ENCODE measurements around the gene APOA5.
"Not testable (repeated sequence)": the region's sequence is repeated elsewhere in the genome, so short reads cannot be mapped to it uniquely, and the experiment has no call there.

APOA5 gene

GRCh38 chr11:116791813-116792143, at the start of gene APOA5:
APOA5 (minus strand) TSS chr11:116791879; CDS start chr11:116791860, 19 bp downstream.
- Histone ChIP-seq H3K4me3 (ENCODE audit: low read depth in 1 of 2, low read length in 2 of 2) (no peak within 1 kb of the TSS), H3K27ac (ENCODE audit: low read length) (no peak within 1 kb of the TSS), H3K27me3 (ENCODE audit: low read depth, low read length) (no peaks in the 10 kb centered on the region), H3K9me3 (ENCODE audit: control insufficient read depth in 1 of 2, low read length in 2 of 2) (no peaks in the 10 kb centered on the region), H3K36me3 (ENCODE audit: control insufficient read depth in 1 of 2, insufficient read depth in 2 of 2, low read length in 2 of 2) (no peaks in the 10 kb centered on the region), H3K4me1 (ENCODE audit: control insufficient read depth in 1 of 2, insufficient read depth in 2 of 2, low read length in 2 of 2) (peaks cover 3 to 23% of the 10 kb centered on the region in 2 donors)

- Histone ChIP-seq H3K4me1 (ENCODE audit: control insufficient read depth in 1 of 2, insufficient read depth in 2 of 2, low read length in 2 of 2) (peaks cover 0 to 9% of the 10 kb centered on the region in 2 donors), H3K27ac (ENCODE audit: low read length) (no peak overlapping the region), H3K27me3 (ENCODE audit: low read depth, low read length) (no peaks in the 10 kb centered on the region), H3K9me3 (ENCODE audit: control insufficient read depth in 1 of 2, low read length in 2 of 2) (no peaks in the 10 kb centered on the region), H3K36me3 (ENCODE audit: control insufficient read depth in 1 of 2, insufficient read depth in 2 of 2, low read length in 2 of 2) (peaks cover 12 to 24% of the 10 kb centered on the region in 2 donors), H3K4me3 (ENCODE audit: low read depth in 1 of 2, low read length in 2 of 2) (no peak overlapping the region)
These were observed 49.1 kb upstream of the APOA5 start for GRCh38 chr11:116840746-116841296.

GRCh38 chr11:116840224-116840745, 48.6 kb upstream of the APOA5 start:
- Histone ChIP-seq H3K27me3 (ENCODE audit: low read depth, low read length) (no peaks in the 10 kb centered on the region), H3K4me1 (ENCODE audit: control insufficient read depth in 1 of 2, insufficient read depth in 2 of 2, low read length in 2 of 2) (peaks cover 0 to 14% of the 10 kb centered on the region in 2 donors), H3K27ac (ENCODE audit: low read length) (no peak overlapping the region), H3K36me3 (ENCODE audit: control insufficient read depth in 1 of 2, insufficient read depth in 2 of 2, low read length in 2 of 2) (peaks cover 9 to 19% of the 10 kb centered on the region in 2 donors), H3K9me3 (ENCODE audit: control insufficient read depth in 1 of 2, low read length in 2 of 2) (no peaks in the 10 kb centered on the region), H3K4me3 (ENCODE audit: low read depth in 1 of 2, low read length in 2 of 2) (no peak overlapping the region)

- Histone ChIP-seq H3K4me1 (ENCODE audit: control insufficient read depth in 1 of 2, insufficient read depth in 2 of 2, low read length in 2 of 2) (peaks cover 0 to 21% of the 10 kb centered on the region in 2 donors), H3K9me3 (ENCODE audit: control insufficient read depth in 1 of 2, low read length in 2 of 2) (no peaks in the 10 kb centered on the region), H3K4me3 (ENCODE audit: low read depth in 1 of 2, low read length in 2 of 2) (no peak overlapping the region), H3K27me3 (ENCODE audit: low read depth, low read length) (no peaks in the 10 kb centered on the region), H3K27ac (ENCODE audit: low read length) (no peak overlapping the region), H3K36me3 (ENCODE audit: control insufficient read depth in 1 of 2, insufficient read depth in 2 of 2, low read length in 2 of 2) (peaks cover 3 to 6% of the 10 kb centered on the region in 2 donors)
These were observed 46.8 kb upstream of the APOA5 start for GRCh38 chr11:116838321-116839084.

GRCh38 chr11:116837231-116838091, 45.8 kb upstream of the APOA5 start, which contains the start of gene APOA1:
APOA1 (minus strand) TSS chr11:116837622; CDS start chr11:116837387, 235 bp downstream.
- no peak within 1 kb of the TSS for H3K27ac ChIP-seq (ENCODE audit: low read length)
- H3K4me1 ChIP-seq (ENCODE audit: control insufficient read depth in 1 of 2, insufficient read depth in 2 of 2, low read length in 2 of 2) = peaks cover 0 to 21% of the 10 kb centered on the region in 2 donors

GRCh38 chr11:116836632-116836991, 44.9 kb upstream of the APOA5 start:
- no peak overlapping the region for H3K4me3 ChIP-seq (ENCODE audit: low read depth in 1 of 2, low read length in 2 of 2)
- no peak overlapping the region for H3K27ac ChIP-seq (ENCODE audit: low read length)
- H3K4me1 ChIP-seq (ENCODE audit: control insufficient read depth in 1 of 2, insufficient read depth in 2 of 2, low read length in 2 of 2) = peaks cover 0 to 21% of the 10 kb centered on the region in 2 donors
- H3K36me3 ChIP-seq (ENCODE audit: control insufficient read depth in 1 of 2, insufficient read depth in 2 of 2, low read length in 2 of 2) = no peaks in the 10 kb centered on the region
- H3K27me3 ChIP-seq (ENCODE audit: low read depth, low read length) = no peaks in the 10 kb centered on the region
- no peaks in the 10 kb centered on the region for H3K9me3 ChIP-seq (ENCODE audit: control insufficient read depth in 1 of 2, low read length in 2 of 2)

More at GRCh38 chr11:116837231-116838091, 45.8 kb upstream of the APOA5 start, which contains the start of gene APOA1:
- H3K4me3 ChIP-seq (ENCODE audit: low read depth in 1 of 2, low read length in 2 of 2) = no peak within 1 kb of the TSS
- no peaks in the 10 kb centered on the region for H3K36me3 ChIP-seq (ENCODE audit: control insufficient read depth in 1 of 2, insufficient read depth in 2 of 2, low read length in 2 of 2)
- H3K9me3 ChIP-seq (ENCODE audit: control insufficient read depth in 1 of 2, low read length in 2 of 2) = no peaks in the 10 kb centered on the region
- H3K27me3 ChIP-seq (ENCODE audit: low read depth, low read length) = no peaks in the 10 kb centered on the region

- Histone ChIP-seq H3K9me3 (ENCODE audit: control insufficient read depth in 1 of 2, low read length in 2 of 2) (no peaks in the 10 kb centered on the region), H3K27ac (ENCODE audit: low read length) (peak overlapping the region; percentile 16), H3K4me1 (ENCODE audit: control insufficient read depth in 1 of 2, insufficient read depth in 2 of 2, low read length in 2 of 2) (peaks cover 0 to 21% of the 10 kb centered on the region in 2 donors), H3K4me3 (ENCODE audit: low read depth in 1 of 2, low read length in 2 of 2) (peak overlapping the region; percentile 48 to 65), H3K27me3 (ENCODE audit: low read depth, low read length) (no peaks in the 10 kb centered on the region), H3K36me3 (ENCODE audit: control insufficient read depth in 1 of 2, insufficient read depth in 2 of 2, low read length in 2 of 2) (no peaks in the 10 kb centered on the region)
These were observed 44.3 kb upstream of the APOA5 start for GRCh38 chr11:116835791-116836631.

- Histone ChIP-seq H3K27me3 (ENCODE audit: low read depth, low read length) (no peaks in the 10 kb centered on the region), H3K9me3 (ENCODE audit: control insufficient read depth in 1 of 2, low read length in 2 of 2) (no peaks in the 10 kb centered on the region), H3K27ac (ENCODE audit: low read length) (peak overlapping the region; percentile 16), H3K4me1 (ENCODE audit: control insufficient read depth in 1 of 2, insufficient read depth in 2 of 2, low read length in 2 of 2) (peaks cover 0 to 21% of the 10 kb centered on the region in 2 donors), H3K4me3 (ENCODE audit: low read depth in 1 of 2, low read length in 2 of 2) (peak overlapping the region; percentile 48 to 65), H3K36me3 (ENCODE audit: control insufficient read depth in 1 of 2, insufficient read depth in 2 of 2, low read length in 2 of 2) (no peaks in the 10 kb centered on the region)
These were observed 43.5 kb upstream of the APOA5 start for GRCh38 chr11:116835042-116835772.

- not testable (repeated sequence) for H3K4me3 ChIP-seq (ENCODE audit: low read depth in 1 of 2, low read length in 2 of 2); H3K27ac ChIP-seq (ENCODE audit: low read length); H3K36me3 ChIP-seq (ENCODE audit: control insufficient read depth in 1 of 2, insufficient read depth in 2 of 2, low read length in 2 of 2); H3K9me3 ChIP-seq (ENCODE audit: control insufficient read depth in 1 of 2, low read length in 2 of 2); H3K27me3 ChIP-seq (ENCODE audit: low read depth, low read length)
- peaks cover 0 to 21% of the 10 kb centered on the region in 2 donors for H3K4me1 ChIP-seq (ENCODE audit: control insufficient read depth in 1 of 2, insufficient read depth in 2 of 2, low read length in 2 of 2)
These were observed 42.9 kb upstream of the APOA5 start for GRCh38 chr11:116834535-116835041.

All from muscle layer of duodenum (tissue), 2 donors.